ENCODE results near the gene IDI2. TPM values are rescaled to one million over a fixed set of nuclear protein-coding genes. Genes with fewer than 3 reads are reported as not detected.

IDI2 gene
- total RNA-seq, 3 donors from 2014 or later (not counting 1 experiment from before 2014, with no cell fraction given) = not detected

DNA sequence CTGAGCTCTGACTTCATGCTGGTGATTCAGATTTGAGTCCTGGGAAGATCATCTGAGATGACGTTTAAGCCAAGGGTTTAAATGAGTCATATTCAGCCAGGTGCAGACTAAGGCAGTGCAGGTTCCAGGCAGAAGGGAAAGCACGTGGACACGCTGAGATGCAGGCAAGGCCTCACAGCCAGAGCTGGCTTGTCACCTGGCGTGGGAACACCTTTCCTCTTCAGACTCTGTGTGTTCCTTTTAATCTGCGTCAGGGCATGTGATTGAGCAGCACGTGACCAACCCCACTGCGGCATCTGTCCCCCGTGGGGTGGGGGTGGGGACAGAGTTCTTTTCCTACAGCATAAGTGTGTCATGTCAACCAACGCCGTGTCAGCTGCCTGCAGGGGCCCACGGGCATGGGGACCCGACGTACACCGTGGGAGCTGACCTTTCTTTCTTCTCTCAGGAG is 10.7 kb upstream of the IDI2 start:
- no peaks in the 10 kb centered on the region for H3K27me3 Mint-ChIP-seq (ENCODE audit: low read depth in 2 of 2)
- H3K4me3 Mint-ChIP-seq = no peak overlapping the region
- Histone ChIP-seq H3K9me3 (ENCODE audit: control insufficient read depth, insufficient read depth, low read length) (no peaks in the 10 kb centered on the region), H3K27me3 (ENCODE audit: control insufficient read depth, insufficient read depth, low read length) (no peaks in the 10 kb centered on the region), H3K4me1 (ENCODE audit: control insufficient read depth, insufficient read depth, low read length) (no peaks in the 10 kb centered on the region), H3K4me3 (ENCODE audit: low read length) (no peak overlapping the region), H3K36me3 (ENCODE audit: control insufficient read depth, insufficient read depth, low read length) (peaks cover 23% of the 10 kb centered on the region), H3K27ac (ENCODE audit: low read length) (no peak overlapping the region)
- no peaks in the 10 kb centered on the region for H3K9me3 Mint-ChIP-seq
- DNase-seq (peak in 1 of 2 donors; percentile 32), ATAC-seq (peak in 1 of 3 donors; percentile 32)
- intact Hi-C loops (cut with micrococcal nuclease) = no loop called here
- H3K27ac Mint-ChIP-seq = peak overlapping the region in 1 of 2 donors; percentile 49
- peaks cover 9 to 14% of the 10 kb centered on the region in 2 donors for H3K4me1 Mint-ChIP-seq
- H3K36me3 Mint-ChIP-seq = peaks cover 7% of the 10 kb centered on the region
- TF ChIP-seq, protein P1, sequence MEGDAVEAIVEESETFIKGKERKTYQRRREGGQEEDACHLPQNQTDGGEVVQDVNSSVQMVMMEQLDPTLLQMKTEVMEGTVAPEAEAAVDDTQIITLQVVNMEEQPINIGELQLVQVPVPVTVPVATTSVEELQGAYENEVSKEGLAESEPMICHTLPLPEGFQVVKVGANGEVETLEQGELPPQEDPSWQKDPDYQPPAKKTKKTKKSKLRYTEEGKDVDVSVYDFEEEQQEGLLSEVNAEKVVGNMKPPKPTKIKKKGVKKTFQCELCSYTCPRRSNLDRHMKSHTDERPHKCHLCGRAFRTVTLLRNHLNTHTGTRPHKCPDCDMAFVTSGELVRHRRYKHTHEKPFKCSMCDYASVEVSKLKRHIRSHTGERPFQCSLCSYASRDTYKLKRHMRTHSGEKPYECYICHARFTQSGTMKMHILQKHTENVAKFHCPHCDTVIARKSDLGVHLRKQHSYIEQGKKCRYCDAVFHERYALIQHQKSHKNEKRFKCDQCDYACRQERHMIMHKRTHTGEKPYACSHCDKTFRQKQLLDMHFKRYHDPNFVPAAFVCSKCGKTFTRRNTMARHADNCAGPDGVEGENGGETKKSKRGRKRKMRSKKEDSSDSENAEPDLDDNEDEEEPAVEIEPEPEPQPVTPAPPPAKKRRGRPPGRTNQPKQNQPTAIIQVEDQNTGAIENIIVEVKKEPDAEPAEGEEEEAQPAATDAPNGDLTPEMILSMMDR (IDR thresholded peaks at IDR 0.05) = no peak
- WGBS (ENCODE audit: insufficient coverage) = 77% methylated on average over 14 of the region's 14 CpGs

DNA sequence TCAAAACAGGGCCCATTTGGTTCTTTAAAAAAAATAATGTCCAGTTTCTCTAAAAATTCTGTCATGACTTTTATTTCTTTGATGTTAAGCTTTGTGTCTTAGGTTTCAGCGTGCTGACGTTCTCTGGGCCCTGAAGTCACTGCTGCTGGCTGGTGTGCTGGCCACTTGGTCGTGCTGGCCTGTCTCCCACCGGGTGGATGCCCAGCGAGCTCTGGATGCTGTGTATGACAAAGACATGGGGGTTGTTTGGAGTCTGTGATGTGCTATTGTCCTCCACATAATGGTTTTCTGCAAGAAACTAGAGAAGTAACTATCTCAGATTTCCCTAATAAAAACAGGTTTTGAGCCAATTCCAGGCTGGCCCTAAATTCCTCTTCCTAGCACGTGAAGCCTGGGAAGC is 9.5 kb upstream of the IDI2 start:
- Histone ChIP-seq H3K27ac (ENCODE audit: low read length) (no peak overlapping the region), H3K4me3 (ENCODE audit: low read length) (no peak overlapping the region), H3K36me3 (ENCODE audit: control insufficient read depth, insufficient read depth, low read length) (peaks cover 11% of the 10 kb centered on the region), H3K27me3 (ENCODE audit: control insufficient read depth, insufficient read depth, low read length) (no peaks in the 10 kb centered on the region), H3K4me1 (ENCODE audit: control insufficient read depth, insufficient read depth, low read length) (no peaks in the 10 kb centered on the region), H3K9me3 (ENCODE audit: control insufficient read depth, insufficient read depth, low read length) (no peaks in the 10 kb centered on the region)
- no peaks in the 10 kb centered on the region for H3K9me3 Mint-ChIP-seq
- peaks cover 3 to 11% of the 10 kb centered on the region in 2 donors for H3K4me1 Mint-ChIP-seq
- H3K27me3 Mint-ChIP-seq (ENCODE audit: low read depth in 2 of 2) = no peaks in the 10 kb centered on the region
- 95% methylated on average over 6 of the region's 6 CpGs for WGBS (ENCODE audit: insufficient coverage)
- peaks cover 3% of the 10 kb centered on the region for H3K36me3 Mint-ChIP-seq
- H3K4me3 Mint-ChIP-seq = no peak overlapping the region
- intact Hi-C loops (cut with micrococcal nuclease) = no loop called here
- ATAC-seq (no peak), DNase-seq (no peak)
- peak overlapping the region in 1 of 2 donors; percentile 49 for H3K27ac Mint-ChIP-seq
- TF ChIP-seq, protein P1 (IDR thresholded peaks at IDR 0.05) = no peak

DNA sequence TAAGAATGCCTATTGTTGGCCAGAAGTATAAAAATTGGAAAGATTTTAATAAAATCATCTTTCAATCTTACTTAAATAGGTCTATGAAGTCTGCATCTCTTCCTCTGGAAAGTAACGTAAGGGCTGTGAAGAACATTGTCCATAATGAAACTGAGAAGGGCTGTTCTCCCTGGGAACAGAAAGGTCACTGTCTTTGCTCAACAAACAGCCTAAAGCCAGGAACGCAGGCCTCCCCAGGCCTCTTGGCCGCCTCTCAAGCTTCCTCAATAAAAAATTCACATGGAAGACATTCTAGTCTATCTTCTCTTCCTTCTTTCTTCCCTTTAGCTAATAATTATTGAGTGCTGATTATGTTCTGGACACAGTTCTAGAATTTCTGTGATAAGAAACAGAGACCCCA is 9.1 kb upstream of the IDI2 start:
- Histone ChIP-seq H3K4me3 (ENCODE audit: low read length) (no peak overlapping the region), H3K4me1 (ENCODE audit: control insufficient read depth, insufficient read depth, low read length) (no peaks in the 10 kb centered on the region), H3K36me3 (ENCODE audit: control insufficient read depth, insufficient read depth, low read length) (peaks cover 10% of the 10 kb centered on the region), H3K27me3 (ENCODE audit: control insufficient read depth, insufficient read depth, low read length) (no peaks in the 10 kb centered on the region), H3K9me3 (ENCODE audit: control insufficient read depth, insufficient read depth, low read length) (no peaks in the 10 kb centered on the region), H3K27ac (ENCODE audit: low read length) (no peak overlapping the region)
- H3K27ac Mint-ChIP-seq = no peak overlapping the region
- H3K27me3 Mint-ChIP-seq (ENCODE audit: low read depth in 2 of 2) = no peaks in the 10 kb centered on the region
- peaks cover 0 to 8% of the 10 kb centered on the region in 2 donors for H3K4me1 Mint-ChIP-seq
- H3K9me3 Mint-ChIP-seq = no peaks in the 10 kb centered on the region
- intact Hi-C loops (cut with micrococcal nuclease) = no loop called here
- 96% methylated on average over 3 of the region's 3 CpGs for WGBS (ENCODE audit: insufficient coverage)
- no peaks in the 10 kb centered on the region for H3K36me3 Mint-ChIP-seq
- no peak overlapping the region for H3K4me3 Mint-ChIP-seq
- no peak for ATAC-seq
- no peak for DNase-seq
- TF ChIP-seq, protein P1 (IDR thresholded peaks at IDR 0.05) = no peak

DNA sequence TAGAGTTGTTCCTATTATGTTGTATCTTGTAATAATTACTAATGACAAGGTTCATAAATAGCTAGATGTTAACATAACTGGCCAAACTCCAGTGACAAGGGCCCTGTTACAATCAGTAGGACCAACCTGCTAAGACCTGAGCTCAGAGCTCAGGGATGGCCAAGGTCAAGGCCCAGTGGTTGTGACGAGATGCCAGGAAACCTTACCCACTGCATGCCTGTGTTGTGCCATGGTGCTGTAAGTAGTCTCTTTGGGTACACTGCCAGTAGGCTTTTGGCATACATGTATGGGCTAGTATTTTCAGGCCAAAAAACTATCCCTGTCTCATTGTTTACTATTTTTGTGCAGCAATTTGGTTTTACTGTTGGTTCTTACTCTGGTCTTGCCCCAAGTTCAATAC is 7.9 kb upstream of the IDI2 start:
- Histone ChIP-seq H3K27ac (ENCODE audit: low read length) (no peak overlapping the region), H3K4me3 (ENCODE audit: low read length) (no peak overlapping the region), H3K4me1 (ENCODE audit: control insufficient read depth, insufficient read depth, low read length) (no peaks in the 10 kb centered on the region), H3K9me3 (ENCODE audit: control insufficient read depth, insufficient read depth, low read length) (no peaks in the 10 kb centered on the region), H3K36me3 (ENCODE audit: control insufficient read depth, insufficient read depth, low read length) (peaks cover 7% of the 10 kb centered on the region), H3K27me3 (ENCODE audit: control insufficient read depth, insufficient read depth, low read length) (no peaks in the 10 kb centered on the region)
- Mint-ChIP-seq H3K36me3 (no peaks in the 10 kb centered on the region), H3K4me1 (peaks cover 0 to 8% of the 10 kb centered on the region in 2 donors), H3K27ac (no peak overlapping the region), H3K9me3 (no peaks in the 10 kb centered on the region), H3K4me3 (no peak overlapping the region), H3K27me3 (ENCODE audit: low read depth in 2 of 2) (no peaks in the 10 kb centered on the region)
- no peak for DNase-seq
- no peak for ATAC-seq
- 86% methylated on average over 1 of the region's 1 CpG for WGBS (ENCODE audit: insufficient coverage)
- intact Hi-C loops (cut with micrococcal nuclease) = no loop called here
- TF ChIP-seq, protein P1 (IDR thresholded peaks at IDR 0.05) = no peak
